PC-9 (cell line): Measurements from ENCODE around the gene FILIP1.

Source experiments
- CTCF ChIP-seq: fragments of 200-600 bp; sonication (generic); conservative IDR thresholded peaks from 2 replicates; pipeline ENCODE4 v1.6.1; 2017; ENCODE audit warnings: mixed run types, antibody characterized with exemption, mild to moderate bottlenecking, moderate library complexity
- EZH2 ChIP-seq: fragments of 200-600 bp; sonication (generic); IDR thresholded peaks from 2 replicates; pipeline ENCODE4 v1.8.0; 2017; ENCODE audit warnings: antibody characterized with exemption, low read depth

DNA sequence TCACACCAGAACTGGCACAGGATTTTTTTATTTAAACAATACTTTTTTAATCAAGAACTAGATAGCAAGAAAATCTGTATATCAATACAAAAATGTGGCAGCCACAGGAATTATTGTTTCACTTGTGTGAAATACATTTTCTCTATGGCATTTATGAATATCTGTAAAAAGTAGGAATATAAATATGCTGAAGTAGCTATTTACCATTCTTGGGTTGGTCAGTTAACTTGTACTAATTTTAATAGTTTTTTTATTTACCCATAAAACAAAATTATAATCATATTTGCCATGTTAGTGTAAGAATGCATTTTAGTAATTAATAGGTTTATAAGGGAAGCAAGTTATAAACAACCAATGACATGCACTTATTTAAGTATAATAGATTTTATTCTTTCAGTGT is 177.6 kb downstream of the FILIP1 start:
- no peak for TF ChIP-seq CTCF
- TF ChIP-seq EZH2 = no peak
